Body of pancreas (tissue), 4 donors: Measurements from ENCODE around the gene SLC6A3.

ENCODE experiments used
- POLR2A ChIP-seq, 3 donors: fragments of 450-650 bp; IDR thresholded peaks; one replicate each; pipeline ENCODE4 v1.6.1; 2016; ENCODE audit warnings: antibody characterized with exemption in 3 of 3, mild to moderate bottlenecking in 2 of 3
- TF ChIP-seq, protein P1 (sequence below), 7 experiments: fragments of 450-650 bp in 4 of 7; fragments of 200-600 bp in 3 of 7; sonication (generic) in 3 of 7; IDR thresholded peaks; one replicate each; pipeline ENCODE4 v1.5.1; 2016 to 2019; ENCODE audit warnings: antibody characterized with exemption in 7 of 7

DNA sequence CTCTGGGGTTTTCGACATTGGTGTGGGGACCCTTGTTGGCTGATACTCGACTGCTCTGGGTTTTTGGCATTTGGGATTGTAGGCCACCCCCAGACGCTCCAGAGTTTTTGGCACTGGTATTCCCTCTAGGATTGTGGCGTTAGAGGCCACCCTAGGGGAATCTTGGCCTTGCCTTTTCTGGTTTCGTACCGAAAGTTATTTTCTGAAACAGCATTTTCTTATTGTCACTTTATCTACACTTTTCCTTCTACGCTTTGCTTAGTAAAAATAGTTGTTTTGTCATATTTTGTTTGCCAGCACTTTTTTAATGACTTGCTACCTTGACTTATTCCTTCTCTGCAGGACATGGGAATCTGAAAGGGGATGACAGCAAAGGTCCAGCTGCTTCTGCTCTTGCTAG, 75.2 kb downstream of the SLC6A3 start:
- TF ChIP-seq, protein P1, sequence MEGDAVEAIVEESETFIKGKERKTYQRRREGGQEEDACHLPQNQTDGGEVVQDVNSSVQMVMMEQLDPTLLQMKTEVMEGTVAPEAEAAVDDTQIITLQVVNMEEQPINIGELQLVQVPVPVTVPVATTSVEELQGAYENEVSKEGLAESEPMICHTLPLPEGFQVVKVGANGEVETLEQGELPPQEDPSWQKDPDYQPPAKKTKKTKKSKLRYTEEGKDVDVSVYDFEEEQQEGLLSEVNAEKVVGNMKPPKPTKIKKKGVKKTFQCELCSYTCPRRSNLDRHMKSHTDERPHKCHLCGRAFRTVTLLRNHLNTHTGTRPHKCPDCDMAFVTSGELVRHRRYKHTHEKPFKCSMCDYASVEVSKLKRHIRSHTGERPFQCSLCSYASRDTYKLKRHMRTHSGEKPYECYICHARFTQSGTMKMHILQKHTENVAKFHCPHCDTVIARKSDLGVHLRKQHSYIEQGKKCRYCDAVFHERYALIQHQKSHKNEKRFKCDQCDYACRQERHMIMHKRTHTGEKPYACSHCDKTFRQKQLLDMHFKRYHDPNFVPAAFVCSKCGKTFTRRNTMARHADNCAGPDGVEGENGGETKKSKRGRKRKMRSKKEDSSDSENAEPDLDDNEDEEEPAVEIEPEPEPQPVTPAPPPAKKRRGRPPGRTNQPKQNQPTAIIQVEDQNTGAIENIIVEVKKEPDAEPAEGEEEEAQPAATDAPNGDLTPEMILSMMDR (IDR thresholded peaks at IDR 0.05): no peak
- no peak for TF ChIP-seq POLR2A (IDR thresholded peaks at IDR 0.05)
